ENCODE results near the gene RAMP2.

- no peak for TF ChIP-seq POLR2A (IDR thresholded peaks at IDR 0.05; ENCODE audit: low read length)
- no peak for TF ChIP-seq GATA1 (IDR thresholded peaks at IDR 0.05; ENCODE audit: low read depth, low read length)
These were observed 18.4 kb downstream of the RAMP2 start for GRCh38 chr17:42779304-42779935.
